GM19395 (cell line): ENCODE data around the gene KDM6B.
A peak's percentile ranks its signal among the peaks of the same experiment; 100 is the strongest.
"Not testable (repeated sequence)": the region's sequence is repeated elsewhere in the genome, so short reads cannot be mapped to it uniquely, and the experiment has no call there.

ENCODE experiments used
- ATAC-seq: cut with Tn5 transposase; IDR thresholded peaks from one replicate; pipeline ENCODE4 v1.9.1; 2021; ENCODE audit warnings: mild to moderate bottlenecking, moderate library complexity; ENCODE audit not compliant: unreplicated experiment

KDM6B gene, protein sequence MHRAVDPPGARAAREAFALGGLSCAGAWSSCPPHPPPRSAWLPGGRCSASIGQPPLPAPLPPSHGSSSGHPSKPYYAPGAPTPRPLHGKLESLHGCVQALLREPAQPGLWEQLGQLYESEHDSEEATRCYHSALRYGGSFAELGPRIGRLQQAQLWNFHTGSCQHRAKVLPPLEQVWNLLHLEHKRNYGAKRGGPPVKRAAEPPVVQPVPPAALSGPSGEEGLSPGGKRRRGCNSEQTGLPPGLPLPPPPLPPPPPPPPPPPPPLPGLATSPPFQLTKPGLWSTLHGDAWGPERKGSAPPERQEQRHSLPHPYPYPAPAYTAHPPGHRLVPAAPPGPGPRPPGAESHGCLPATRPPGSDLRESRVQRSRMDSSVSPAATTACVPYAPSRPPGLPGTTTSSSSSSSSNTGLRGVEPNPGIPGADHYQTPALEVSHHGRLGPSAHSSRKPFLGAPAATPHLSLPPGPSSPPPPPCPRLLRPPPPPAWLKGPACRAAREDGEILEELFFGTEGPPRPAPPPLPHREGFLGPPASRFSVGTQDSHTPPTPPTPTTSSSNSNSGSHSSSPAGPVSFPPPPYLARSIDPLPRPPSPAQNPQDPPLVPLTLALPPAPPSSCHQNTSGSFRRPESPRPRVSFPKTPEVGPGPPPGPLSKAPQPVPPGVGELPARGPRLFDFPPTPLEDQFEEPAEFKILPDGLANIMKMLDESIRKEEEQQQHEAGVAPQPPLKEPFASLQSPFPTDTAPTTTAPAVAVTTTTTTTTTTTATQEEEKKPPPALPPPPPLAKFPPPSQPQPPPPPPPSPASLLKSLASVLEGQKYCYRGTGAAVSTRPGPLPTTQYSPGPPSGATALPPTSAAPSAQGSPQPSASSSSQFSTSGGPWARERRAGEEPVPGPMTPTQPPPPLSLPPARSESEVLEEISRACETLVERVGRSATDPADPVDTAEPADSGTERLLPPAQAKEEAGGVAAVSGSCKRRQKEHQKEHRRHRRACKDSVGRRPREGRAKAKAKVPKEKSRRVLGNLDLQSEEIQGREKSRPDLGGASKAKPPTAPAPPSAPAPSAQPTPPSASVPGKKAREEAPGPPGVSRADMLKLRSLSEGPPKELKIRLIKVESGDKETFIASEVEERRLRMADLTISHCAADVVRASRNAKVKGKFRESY (N-terminal part only)

DNA sequence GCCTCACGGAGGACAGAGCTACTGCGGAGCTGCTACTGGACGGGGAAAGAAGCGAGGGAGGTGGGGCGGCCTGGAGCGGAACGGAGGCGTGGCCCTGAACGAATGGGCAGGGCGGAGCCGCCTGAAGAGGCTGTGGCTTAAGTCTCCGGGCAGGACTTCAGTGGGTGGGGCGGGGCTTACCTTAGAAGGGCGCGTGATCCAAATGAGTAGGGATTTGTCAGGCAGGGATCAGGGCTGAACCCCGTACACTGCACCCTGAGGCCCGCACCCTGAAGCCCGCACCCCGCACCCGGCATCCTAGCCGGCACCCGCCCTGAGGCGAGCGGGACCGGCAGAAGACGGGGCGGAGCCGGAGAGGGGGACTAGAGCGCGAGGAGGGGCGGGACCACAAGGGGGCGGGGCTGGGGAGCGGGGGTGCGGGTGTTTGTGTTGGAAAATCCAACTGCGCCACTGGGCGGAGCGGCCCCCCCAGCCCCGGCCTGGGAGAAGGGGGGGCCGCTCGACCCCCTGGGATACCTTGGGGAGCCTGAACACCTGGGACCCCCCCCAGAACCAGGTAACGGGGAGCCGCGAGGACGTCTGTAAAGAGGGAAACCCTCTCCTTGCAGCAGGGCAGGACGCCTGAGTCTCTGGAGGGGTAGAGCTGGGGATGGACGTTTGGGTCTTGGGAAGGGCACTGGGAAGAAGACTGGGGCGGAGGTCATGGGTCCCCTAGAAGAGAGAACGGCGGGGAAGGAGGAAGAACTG, at the start of gene KDM6B:
TSS of gene KDM6B (plus strand) at position 423 of the 747 bp plus-strand sequence. CDS start 11,338 bp downstream, outside the sequence.
- ATAC-seq: peak; percentile 48

DNA sequence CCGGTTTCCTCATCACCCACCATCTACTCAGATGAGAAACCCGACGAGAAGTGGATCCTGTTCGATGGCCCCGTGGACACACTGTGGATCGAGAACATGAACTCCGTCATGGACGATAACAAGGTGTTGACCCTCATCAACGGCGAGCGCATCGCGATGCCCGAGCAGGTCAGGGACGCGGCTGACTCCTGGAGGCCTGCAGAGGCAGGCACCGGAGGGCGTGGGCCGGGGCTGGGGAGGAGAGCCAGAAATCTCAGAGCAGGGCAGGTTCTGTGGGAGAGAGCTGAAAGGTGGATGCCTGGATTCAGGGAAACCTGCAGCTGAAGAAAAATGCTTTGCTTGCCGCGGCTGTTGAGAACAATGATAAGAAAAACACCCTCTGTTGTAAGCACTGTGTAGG, 47.2 kb upstream of the KDM6B start:
- ATAC-seq: no peak

DNA sequence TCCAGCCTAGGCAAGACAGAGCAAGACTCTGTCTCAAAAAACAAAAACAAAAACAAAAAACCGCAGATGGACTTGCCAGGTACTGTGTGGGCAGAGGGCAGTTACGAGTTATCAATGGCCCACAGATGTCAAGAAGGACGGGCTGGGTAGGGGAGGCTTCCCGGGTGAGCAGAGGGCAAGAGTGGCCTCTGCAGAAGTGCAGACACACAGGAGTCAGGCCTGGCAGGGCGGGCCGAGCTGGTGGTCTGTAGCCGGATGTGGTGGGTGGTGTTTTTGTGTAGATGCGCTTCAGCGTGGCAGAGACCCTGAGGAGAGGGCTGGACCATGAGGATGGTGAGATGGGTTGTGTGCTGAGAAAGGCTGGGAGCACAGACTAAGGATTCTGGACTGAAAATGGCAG, 44.9 kb upstream of the KDM6B start:
- ATAC-seq: no peak

DNA sequence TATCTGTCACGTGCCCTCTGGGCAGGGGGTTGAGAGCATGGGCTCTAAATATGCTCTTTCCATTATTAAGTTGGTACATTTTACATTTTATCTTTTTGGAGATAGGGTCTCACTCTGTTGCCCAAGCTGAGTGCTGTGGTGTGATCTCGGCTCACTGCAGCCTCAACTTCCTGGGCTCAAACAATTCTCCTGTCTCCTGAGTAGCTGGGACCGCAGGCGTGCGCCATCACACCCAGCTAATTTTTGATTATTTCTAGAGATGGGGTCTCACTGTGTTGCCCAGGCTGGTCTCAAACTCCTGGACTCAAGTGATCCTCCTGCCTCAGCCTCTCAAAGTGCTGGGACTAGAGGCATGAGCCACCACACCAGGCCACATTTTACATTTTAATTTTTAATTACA, 43.9 kb upstream of the KDM6B start:
- ATAC-seq: no peak

DNA sequence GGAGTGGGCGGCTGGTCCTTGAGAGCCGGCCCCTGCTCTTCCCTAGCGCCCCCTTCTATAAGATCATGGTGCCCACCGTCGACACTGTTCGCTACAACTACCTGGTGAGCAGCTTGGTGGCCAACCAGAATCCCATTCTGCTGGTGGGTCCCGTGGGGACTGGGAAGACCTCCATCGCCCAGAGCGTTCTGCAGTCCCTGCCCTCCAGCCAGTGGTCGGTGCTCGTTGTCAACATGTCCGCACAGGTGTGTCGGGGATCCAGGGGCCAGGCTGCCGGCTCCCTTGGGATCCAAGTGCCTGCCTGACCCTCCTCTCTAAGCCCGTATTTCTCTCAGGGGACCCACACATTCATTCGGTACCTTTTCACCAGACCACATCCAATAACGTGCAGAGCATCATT, 41.4 kb upstream of the KDM6B start:
- no peak for ATAC-seq

DNA sequence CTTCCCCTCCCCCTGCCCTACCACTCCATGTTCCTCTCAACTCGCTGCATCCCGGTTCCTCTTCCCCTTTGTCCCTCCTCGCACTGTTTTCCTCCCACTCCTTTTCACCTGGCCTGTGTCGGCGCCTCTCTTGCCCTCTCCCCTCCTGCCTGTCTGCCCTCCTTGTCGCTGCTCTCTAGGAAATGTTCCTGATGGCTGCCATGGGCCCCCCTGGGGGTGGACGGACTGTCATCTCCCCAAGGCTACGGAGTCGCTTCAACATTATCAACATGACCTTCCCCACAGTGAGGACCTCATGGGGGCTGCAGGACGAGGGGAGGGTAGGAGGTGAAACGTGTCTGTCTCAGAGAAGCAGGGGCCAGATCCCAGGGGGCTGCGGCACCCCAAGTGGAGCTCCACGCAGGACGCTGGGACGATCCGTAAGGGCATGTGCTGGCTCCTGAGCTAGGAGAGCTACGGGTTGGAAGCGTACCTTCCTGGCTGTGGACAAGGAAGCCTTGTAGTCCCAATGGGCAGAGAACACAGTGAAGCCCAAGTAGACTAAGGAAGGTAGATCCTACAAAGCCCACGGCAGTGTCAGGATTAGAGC, 39.8 kb upstream of the KDM6B start:
- ATAC-seq: no peak

DNA sequence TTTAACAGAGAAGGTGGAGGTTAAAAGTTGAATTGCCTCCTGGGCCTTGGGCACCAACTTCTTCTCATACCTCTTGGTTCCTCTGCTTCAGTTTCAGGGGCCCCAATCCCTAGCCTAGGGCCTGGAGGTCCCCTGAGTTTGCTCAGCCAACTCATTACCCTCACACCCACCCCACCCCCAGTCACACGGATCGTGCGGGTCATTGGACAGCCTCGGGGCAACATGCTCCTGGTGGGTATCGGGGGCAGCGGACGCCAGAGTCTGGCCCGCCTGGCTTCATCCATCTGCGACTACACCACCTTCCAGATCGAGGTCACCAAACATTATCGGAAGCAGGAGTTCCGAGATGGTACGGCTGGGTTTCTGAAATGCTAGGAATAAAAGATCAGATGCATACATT, 36.0 kb upstream of the KDM6B start:
- ATAC-seq: no peak

DNA sequence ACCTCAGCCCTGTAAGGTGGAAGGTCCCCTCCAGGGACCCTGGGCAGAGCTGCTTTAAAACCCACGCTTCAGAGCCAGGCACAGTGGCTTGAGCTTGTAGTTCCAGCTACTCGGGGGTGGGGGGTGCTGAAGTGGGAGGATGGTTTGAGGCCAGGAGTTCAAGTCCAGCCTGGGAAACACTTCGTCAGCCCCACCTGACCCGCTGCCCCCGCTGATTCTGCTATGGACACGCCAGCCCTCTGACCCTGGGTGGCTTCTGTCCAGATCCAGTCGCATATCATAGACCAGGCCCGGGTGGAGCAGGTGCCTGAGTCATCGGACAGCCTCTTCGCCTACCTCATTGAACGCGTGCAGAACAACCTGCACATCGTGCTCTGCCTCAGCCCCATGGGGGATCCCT, 35.2 kb upstream of the KDM6B start:
- no peak for ATAC-seq

DNA sequence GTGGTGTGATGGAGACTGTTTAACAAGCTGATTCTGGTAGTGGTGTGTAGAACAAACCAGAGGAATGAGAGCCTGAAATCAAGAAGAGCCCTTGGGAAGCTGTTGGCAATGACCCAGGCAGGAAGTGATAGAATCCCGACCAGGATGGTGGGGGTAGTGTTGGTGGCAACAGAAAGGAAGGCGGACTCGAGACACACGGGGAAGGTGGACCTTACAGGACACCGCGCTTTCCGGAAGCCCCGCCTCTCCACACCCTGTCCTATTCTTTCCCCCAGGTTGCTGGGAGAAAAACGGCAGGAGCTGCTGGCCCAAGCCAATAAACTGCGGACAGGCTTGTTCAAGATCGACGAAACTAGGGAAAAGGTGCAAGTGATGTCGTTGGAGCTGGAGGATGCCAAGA, 30.0 kb upstream of the KDM6B start:
- no peak for ATAC-seq

DNA sequence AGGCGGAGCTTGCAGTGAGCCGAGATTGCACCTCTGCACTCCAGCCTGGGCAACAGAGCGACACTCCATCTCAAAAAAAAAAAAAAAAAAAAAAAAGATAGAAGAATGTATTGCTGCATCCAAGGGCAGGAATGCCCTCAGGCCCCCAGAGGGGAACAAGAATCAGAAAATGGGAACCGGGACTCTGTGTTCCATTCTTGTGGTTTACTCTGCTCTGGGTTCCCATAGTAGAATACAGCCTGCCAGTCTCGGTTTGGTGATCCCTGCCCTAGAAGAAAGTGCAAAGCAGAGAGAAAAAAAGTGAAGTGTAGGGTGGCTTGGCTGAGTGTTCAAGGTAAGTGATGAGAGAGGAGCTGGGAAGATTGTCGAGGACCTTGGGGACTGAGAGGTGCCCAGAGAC, 27.4 kb upstream of the KDM6B start:
- no peak for ATAC-seq

DNA sequence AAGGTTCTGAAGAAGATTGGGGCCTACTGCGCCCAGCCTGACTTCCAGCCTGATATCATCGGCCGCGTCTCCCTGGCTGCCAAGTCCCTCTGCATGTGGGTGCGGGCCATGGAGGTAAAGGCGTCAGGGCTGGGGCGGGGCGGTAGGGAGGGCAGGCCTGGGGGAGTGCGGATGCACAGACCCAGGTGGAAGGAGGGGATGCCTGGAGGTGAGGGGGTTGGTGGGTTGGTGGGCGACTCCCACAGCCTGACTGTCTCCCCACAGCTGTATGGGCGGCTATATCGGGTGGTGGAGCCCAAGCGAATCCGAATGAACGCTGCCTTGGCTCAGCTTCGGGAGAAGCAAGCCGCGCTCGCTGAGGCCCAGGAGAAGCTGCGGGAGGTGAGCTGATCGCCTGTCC, 26.8 kb upstream of the KDM6B start:
- ATAC-seq: no peak

DNA sequence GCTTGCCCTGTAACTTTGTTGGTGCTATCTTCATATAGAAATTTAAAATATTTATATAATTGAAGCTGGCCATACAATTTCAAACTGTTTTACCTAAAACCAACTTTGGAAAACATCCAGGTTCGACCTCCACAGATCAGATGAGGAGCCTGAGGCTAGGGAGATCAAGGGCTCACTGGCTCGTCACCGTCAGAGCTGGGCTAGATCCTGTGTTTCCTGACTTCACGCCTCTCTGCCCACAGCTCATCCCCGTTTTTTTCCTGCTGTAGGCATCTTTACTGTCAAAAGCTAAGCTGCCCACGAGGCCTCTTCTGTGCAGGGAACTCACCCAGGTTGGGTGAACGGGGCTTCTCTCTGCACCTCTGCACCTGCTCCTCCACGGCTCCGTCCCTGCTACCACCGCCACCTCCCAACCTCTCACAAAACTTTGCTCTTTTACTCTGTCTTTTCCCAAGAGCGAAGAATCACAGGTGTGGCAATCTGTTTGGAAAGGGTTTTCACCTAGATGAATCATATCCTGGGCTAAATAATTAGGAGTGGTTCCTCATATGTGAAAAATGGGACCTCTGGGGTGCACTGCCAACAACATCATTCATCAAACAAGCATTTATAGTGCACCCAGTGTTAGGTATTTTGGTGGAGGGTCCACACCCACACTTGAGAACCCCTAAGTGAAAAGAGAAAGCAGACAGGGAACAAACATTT, 24.8 kb upstream of the KDM6B start:
- no peak for ATAC-seq

DNA sequence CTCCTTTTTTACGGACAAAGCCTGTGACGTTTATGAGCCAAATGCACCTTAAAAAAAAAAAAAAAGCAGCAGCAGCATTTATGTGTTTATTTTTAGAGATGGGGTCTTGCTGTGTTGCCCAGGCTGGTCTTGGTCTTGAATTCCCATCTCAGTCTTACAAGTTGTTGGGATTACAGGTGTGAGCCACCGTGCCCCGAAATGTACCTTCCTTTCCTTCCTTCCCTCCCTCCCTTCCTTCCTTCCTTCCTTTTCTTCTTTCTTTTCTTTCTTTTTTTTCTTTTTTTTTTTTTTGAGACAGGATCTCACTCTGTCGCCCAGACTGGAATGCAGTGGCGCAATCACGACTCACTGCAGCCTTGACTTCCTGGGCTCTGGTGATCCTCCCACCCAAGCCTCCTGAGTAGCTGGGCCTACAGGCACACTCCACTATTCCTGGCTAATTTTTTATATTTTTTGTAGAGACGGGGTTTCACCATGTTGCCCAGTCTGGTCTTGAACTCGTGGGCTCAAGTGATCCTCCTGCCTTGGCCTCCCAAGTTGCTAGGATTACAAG, 24.1 kb upstream of the KDM6B start:
- not testable (repeated sequence) for ATAC-seq

DNA sequence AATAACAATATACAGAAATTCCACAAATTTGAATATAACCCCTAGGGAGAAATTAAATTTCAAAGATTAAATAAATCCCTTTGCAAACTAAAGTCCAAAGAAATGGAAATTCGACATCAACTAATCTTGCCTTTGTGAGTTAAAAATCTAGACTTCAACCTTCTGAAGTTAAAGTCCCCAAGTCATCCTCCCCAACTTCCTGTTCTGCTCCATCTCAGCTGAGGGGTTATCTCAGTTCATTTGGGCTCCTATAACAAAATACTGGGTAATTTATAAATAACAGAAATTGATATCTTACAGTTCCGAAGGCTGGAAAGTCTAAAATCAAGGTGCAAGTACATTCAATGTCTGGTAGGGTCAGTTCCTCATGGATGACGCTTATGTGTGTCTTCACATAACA, 22.8 kb upstream of the KDM6B start:
- ATAC-seq: no peak

DNA sequence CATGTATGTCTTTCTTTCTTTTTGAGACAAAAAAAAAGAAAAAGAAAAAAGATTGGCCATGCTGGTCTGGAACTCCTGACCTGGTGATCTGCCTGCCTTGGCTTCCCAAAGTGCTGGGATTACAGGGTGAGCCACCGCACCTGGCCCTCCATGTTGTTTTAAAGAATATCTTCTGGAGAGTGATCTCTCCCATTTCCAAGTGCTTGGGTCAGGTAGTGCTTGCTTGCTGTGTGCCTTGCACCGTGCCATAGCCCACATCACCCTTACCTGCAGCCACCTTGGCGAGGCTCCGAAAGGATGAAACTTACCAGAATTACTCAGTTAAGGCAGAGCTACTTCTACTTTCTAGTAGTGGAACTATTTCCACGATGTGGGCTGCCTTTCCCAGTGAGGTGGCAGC, 19.0 kb upstream of the KDM6B start:
- ATAC-seq: no peak

DNA sequence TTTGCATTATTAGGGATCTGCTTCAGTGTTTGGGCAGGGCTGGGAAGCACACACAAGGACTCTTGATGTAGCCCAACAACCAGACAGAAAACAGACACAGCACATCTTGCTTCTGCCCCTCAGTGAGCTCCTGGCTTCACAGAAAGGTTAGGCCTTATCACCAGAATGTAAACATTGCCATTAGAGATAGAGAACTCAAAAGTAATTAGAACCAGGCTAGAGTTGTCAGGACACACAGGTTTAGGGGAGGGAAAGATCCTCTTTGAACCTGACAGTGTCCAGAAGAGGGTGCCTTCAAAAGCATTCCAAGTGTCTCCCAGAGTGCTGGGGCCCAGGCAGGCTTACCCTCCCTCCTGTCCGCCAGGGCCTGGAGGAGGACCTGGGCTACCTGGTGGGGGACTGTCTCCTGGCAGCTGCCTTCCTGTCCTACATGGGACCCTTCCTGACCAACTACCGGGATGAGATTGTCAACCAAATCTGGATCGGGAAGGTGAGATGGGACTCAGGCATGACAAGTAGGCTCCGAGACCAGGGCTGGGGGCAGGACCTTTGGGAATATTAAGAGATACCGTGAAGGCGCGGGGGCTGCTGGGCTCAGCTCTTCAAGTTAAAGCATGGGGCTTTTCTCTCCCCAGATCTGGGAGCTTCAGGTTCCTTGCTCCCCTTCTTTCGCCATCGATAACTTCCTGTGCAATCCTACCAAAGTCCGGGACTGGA, 16.9 kb upstream of the KDM6B start:
- ATAC-seq: no peak

DNA sequence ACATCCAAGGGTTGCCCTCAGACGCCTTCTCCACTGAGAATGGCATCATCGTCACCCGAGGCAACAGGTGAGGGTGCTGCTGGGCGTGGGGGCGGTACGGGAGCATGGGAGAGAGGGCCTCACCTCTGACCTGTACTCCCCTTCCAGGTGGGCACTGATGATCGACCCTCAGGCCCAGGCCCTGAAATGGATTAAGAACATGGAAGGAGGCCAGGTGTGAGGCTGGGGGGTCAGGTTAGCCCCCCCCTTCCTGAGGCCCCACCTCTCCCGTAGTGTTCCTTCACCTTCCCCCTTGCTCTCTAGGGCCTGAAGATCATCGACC, 16.4 kb upstream of the KDM6B start:
- ATAC-seq: no peak

DNA sequence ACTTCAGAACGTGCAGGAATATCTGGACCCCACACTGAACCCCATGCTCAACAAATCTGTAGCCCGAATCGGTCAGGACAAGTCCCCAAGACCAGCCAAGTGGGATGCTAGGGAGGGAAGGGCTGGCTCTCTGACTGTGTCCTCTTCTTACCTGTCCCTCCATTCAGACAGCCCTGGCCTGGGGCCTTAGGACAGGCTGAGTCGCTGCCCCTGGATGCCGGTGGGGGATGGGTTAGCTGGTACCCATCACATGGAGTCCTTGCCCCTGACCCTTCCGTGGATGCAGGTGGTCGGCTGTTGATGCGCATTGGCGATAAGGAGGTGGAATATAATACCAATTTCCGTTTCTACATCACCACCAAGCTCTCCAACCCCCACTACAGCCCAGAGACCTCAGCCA, 16.0 kb upstream of the KDM6B start:
- no peak for ATAC-seq
